GM18507 (cell line): ENCODE results near the gene COG7.
A peak's percentile ranks its signal among the peaks of the same experiment; 100 is the strongest.
"Not testable (repeated sequence)": the region's sequence is repeated elsewhere in the genome, so short reads cannot be mapped to it uniquely, and the experiment has no call there.

Source experiments
- DNase-seq: peaks from one replicate; pipeline ENCODE4 v3.0.0; 2011; ENCODE audit warnings: low read depth; ENCODE audit not compliant: insufficient read length; ENCODE audit errors: extremely low spot score
- FAIRE-seq: peaks from 2 replicates; lab custom pipeline; 2011; peaks lifted over from hg19 to GRCh38; lab: Jason Lieb, UNC

Gene COG7

GRCh38 chr16:23371368-23371767 is 81.6 kb downstream of the COG7 start:
- no peak for DNase-seq
- no peak for FAIRE-seq

DNA sequence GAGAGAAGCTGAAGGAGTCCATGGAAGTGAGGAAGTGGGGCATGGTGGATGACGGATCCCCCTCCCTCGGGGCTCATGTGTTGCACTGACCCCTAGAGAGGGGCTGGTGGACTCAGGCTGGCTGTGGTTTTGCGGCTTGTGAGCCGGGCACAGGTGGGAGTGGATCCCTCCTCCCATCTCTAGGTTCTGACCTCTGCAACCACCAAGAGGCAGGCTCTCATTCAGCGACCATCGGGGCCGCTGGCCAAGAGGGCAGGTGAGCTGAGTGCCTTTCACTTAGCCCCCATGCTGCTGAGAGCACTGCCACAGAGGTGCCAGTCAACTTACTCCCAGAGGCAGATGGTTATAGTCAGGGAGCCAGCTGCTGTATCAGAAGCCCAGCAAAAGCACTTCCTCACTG is 83.6 kb downstream of the COG7 start:
- FAIRE-seq, result no peak
- DNase-seq, result no peak

DNA sequence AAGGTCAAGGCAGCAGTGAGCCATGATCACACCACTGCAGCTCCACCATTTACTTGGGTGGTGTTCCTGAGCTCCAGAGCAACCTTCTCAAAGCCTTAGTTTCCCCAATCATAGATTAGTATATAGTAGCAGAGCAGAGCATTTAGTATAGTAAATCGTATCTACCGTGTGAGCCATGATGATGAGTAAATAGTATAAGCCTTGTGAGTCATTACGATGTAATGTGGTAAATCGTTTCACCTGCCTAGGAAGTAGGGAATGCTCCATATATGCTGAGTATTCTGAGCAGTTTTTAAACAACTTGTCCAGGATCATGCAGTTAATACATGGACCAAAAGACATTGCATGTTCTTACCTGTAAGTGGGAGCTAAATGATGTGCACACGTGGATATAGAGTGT is 84.5 kb downstream of the COG7 start:
- DNase-seq, result no peak
- no peak for FAIRE-seq

DNA sequence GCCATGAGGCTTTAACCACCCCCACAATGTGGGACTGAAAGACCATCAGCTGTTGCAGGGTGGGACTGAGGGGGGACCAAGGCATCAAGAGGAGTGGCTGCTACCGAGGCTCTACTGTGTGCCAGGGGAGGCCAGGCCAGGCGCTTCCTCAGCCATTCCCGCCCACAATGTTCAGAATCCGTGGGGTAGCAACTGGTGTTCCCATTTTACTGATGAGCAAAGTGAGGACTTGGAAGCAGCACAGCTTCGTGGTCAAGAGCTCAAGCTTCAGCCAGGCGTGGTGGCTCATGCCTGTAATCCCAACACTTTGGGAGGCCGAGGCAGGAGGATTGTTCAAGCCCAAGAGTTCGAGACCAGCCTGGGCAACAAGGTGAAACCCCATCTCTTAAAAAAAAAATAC is 85.0 kb downstream of the COG7 start:
- no peak for FAIRE-seq
- no peak for DNase-seq

DNA sequence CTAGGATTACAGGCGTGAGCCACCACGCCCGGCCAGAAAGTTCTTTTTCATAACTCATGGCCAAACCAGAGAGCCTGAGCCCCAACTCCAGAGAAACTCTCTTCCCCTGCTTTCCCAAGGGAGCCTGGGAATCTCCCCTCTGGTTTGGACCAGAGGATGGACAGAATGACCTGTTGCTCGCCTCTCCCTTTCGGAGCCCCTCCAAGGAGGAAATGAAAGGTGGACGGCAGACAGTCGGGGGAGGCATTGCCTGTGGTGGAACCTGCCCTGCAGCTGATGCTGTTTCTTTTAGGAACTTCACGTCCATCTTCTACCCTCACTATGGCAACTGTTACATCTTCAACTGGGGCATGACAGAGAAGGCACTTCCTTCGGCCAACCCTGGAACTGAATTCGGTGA is 85.4 kb downstream of the COG7 start:
- FAIRE-seq, result no peak
- no peak for DNase-seq

DNA sequence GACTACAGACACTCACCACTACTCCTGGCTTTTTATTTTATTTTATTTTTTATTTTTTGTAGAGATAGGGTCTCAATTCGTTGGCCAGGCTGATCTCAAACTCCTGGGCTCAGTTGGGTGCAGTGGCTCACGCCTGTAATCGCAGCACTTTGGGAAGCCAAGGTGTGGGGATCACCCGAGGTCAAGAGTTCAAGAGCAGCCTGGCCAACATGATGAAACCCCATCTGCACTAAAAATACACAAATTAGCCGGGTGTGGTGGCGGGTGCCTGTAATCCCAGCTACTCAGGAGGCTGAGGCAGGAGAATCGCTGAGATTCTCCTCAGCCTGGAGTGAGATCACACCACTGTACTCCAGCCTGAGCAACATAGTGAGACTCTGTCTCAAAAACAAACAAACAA is 86.6 kb downstream of the COG7 start:
- DNase-seq, result not testable (repeated sequence)

DNA sequence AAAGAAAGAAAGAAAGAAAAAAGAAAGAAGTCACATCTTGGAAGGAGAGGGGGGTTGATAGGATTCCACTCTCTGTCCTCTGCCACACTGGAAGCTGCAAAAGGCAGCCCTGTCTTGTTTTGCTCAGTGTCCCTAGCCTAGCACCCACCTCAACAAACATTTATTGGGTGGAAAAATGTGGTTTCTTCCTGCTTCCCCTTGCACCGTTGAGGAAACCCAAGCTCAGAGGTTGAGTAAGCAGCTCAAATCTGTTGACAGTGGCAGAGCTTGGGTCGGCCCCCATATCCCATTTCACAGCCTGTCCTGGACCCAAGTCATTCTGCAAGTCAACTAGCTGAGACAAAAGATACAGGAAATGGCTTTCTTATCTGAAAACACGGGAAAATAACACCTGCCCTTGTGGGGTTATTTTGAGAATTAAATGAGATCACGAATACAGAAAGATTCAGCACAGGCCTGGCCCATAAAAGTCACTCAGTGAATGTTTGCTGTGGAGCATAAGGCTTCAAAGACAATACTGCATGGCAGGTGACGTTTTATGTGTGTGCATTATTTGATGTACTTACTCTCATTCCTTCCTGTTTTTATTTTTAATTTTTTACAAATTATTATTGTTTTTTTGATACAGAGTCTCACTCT is 87.3 kb downstream of the COG7 start:
- DNase-seq, result no peak
- FAIRE-seq, result peak; percentile 76

More for the DNA sequence above, 86.6 kb downstream of the COG7 start:
- not testable (repeated sequence) for FAIRE-seq

DNA sequence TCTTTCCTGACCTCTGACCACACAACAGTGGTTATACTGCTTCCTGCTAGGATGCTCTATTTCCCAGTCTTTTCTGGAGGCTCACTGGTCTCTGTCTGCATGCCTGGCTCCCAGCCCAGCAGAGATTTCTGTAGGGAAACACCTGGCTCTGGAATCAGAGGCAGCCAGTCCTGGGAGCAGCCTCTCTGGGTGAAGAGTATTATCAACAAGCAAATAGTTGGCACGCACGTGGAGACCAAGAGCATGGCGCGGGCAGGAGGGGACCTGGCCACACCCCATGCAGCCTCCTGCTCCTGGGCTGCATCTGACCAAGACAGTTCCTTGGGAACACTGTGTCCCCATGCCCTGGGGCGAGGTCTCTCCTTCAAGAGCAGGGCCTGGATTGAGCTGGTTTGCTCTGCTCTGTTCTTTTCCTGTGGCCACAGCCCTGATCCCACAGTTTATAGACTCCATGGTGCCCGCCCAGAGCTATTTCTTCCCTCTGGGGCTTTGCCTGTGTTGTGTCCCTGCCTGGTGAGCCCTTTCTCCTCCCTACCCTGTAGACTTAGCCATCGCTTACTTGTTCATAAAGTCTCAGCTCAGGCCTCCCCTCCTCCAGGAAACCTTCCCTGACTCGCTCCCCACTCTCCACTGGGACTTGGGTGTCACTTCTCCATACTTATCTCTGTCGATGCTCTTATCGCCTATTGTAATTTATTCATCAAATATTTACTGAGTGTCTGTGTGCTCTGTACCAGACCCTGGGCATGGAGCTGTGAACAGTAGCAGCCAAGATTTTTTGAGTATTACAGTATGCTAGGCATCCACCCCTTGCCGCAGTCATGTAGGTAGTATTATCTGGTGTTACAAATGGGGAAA is 90.3 kb downstream of the COG7 start:
- DNase-seq (no peak), FAIRE-seq (no peak)

DNA sequence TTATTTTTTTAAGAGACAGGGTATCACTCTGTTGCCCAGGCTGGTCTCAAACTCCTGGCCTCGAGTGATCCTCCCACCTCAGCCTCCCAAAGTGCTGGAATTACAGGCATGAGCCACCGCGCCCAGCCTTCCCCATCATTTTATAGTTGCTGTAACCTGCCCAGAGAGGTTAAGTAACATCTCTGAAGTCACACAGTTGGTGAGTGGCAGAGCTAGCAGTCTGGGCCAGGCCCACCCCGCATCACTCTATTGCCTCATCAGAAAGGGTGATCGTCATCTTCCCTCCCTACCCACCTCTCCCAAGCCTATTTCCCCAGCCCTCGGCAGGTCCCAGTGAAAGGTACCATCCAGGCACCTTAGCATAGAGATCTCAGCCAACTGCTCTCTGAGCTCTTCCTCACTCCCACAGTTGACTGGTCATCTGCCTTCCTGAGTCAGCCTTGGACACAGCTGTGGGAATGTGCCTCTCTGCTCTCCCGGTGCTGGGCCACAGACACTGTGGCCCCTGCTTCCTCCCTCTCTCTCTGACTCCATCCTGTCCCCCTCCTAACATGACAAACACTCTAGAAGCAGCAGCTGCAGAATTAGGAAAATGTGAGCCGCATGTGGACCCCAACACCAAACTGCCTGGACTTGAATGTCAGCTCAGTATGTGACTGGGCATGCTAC is 93.8 kb downstream of the COG7 start:
- FAIRE-seq, result no peak

GRCh38 chr16:23357761-23358290 is 95.2 kb downstream of the COG7 start:
- no peak for FAIRE-seq
- DNase-seq, result no peak

More for the DNA sequence above, 93.8 kb downstream of the COG7 start:
- DNase-seq, result no peak

DNA sequence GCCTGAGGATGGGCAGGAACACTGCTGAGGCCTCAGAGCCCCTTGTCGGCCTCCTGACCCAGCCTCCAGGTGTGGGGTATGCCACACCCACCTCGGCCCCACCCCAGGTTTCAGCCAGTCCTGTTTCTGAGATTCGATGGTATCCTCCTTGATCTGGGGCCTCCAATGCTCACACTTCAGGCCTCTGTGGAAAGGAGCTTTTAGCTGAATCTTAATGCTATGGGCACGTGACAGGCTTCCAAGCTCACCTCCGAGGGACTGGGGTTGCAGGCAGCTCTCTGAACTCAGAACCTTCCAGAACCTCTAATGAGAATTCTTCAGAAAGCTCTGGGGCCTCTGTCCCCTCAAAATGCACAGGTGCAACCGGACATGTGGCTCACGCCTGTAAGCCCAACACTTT is 96.0 kb downstream of the COG7 start:
- FAIRE-seq, result no peak

GRCh38 chr16:23355106-23355670 is 97.8 kb downstream of the COG7 start:
- FAIRE-seq (no peak), DNase-seq (no peak)

More for the DNA sequence above, 96.0 kb downstream of the COG7 start:
- no peak for DNase-seq

- DNase-seq, result no peak
- FAIRE-seq, result no peak
These were observed 98.7 kb downstream of the COG7 start for GRCh38 chr16:23354246-23354645.

DNA sequence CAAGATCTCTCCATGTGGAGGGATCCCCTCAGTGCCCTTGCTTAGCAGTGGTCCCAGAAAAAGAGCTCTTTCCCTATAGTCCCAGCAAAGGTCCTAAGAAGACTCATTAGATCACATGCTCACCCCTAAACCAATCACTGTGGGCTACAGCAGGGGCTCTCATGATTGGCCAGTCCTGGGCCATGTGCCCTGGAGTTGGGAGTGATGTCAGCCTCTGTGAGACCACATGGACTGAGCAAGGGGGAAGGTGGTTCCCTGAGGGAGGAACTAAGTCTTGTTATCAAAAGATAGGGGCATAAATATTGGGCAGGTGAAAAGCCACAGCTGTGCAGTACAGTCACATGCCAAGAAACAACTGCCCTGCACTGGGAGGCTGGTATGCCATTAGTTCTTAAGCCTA is 99.5 kb downstream of the COG7 start:
- DNase-seq (no peak), FAIRE-seq (no peak)

GRCh38 chr16:23351360-23351759 is 101.6 kb downstream of the COG7 start:
- no peak for DNase-seq
- FAIRE-seq, result no peak

- FAIRE-seq, result no peak
These were observed 104.2 kb downstream of the COG7 start for GRCh38 chr16:23348579-23349469.

GRCh38 chr16:23345237-23345636 is 107.8 kb downstream of the COG7 start:
- DNase-seq (no peak), FAIRE-seq (no peak)

More at GRCh38 chr16:23348579-23349469, 104.2 kb downstream of the COG7 start:
- DNase-seq, result no peak

DNA sequence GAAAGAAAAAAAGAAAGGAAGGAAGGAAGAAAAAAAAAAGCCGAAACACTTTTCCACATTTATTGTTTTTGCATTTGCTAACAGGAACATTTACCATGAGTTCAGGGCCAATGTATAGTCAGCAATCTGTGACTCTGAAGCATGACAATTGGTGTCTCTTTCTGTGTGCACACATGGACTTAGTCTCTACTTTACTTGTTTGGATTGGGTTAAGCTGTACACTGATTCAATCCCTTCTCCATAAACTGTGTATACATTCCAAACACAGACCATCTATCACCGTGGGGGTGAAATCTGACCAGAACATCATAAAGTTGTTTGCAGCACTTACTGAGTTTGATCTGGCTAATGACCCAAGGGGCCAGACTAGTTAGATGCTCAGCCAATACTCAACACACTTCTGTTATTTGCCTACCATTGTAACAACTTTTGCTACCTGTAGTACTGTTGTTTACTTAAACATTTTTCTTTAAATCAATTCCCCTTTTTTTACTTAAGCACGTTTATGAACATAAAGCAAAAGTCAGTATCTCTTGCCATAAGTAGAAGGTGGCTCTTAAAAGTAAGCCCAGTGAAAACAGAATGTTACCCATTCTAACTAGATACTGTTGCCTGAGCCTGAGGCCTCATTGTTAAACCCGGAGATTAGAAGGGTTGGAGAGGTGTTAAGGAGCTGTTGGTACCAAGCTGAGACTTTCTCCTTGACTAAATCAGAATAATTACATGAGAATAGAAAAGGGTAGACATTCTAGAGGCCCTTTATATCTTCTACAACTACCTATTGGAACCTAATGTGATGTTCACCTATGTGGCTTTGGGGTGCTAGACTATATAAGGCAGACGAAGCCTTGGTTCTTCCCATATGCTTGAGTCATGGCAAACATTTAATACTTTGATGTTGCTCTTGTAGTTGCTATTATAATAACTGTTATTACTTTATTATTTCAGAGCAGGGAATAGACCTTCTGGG is 109.1 kb downstream of the COG7 start:
- no peak for FAIRE-seq
- no peak for DNase-seq
